SK-N-MC (cell line): ENCODE measurements around the gene TTC28.

Experiments used
- EZH2 ChIP-seq: fragments of 200-600 bp; sonication (generic); IDR thresholded peaks from one replicate; pipeline ENCODE4 v1.6.1; 2017; ENCODE audit warnings: antibody characterized with exemption
- FOXP2 ChIP-seq: optimal IDR thresholded peaks from 2 replicates; pipeline ENCODE3; 2011; ENCODE audit warnings: mild to moderate bottlenecking, moderate library complexity; ENCODE audit not compliant: insufficient read depth; ENCODE audit errors: extremely low read length, control extremely low read depth
- POLR2AphosphoS5 ChIP-seq: IDR thresholded peaks from 2 replicates; pipeline ENCODE4 v1.6.1; 2012; ENCODE audit warnings: mild to moderate bottlenecking, low read depth, low read length, borderline replicate concordance

DNA sequence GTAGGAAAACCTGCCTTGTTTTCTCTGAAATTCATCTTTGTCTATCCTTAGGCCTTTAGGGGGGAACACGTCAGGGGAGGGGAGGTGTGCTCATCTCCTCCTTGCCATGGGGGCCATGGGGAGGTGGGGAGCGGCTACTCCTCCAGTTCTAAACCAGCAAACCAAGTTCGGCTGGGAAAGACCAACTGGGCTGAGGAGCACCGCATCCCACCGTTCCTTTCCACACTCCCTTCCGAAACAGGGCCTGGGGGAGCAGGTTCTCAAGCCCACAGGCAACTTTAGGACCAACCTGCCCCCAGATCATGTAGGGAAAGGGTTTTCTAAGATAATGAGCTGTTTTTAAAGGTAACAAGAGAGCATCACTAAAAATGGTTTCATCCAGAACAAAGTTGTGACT is 683.1 kb downstream of the TTC28 start:
- TF ChIP-seq POLR2AphosphoS5 (no peak), FOXP2 (no peak), EZH2 (no peak)
